Stimulated activated effector memory CD8-positive, alpha-beta T cell treated with anti-CD3 and anti-CD28 coated beads, Interleukin-12 subunit alpha, Interleukin-12 subunit beta, amount 100 ng/mL, for 72 hours (primary cell): ENCODE measurements around the gene WHAMM.
"Not testable (repeated sequence)": the region's sequence is repeated elsewhere in the genome, so short reads cannot be mapped to it uniquely, and the experiment has no call there.

Source experiments
- ATAC-seq: fragments of 150-1000 bp; cut with Tn5 transposase; 2 replicates; pipeline ENCODE4 v1.10.0; 2021
- DNase-seq, 2 donors: peaks; one replicate each; pipeline ENCODE4 v3.0.0; 2021 to 2022; ENCODE audit warnings: low spot score in 2 of 2
- H3K27ac Mint-ChIP-seq: one replicate; pipeline ENCODE4 v1.8.0; 2022; ENCODE audit warnings: mild to moderate bottlenecking, mixed read lengths
- H3K36me3 Mint-ChIP-seq: one replicate; pipeline ENCODE4 v1.8.0; 2022; ENCODE audit warnings: mild to moderate bottlenecking, mixed read lengths
- H3K4me1 Mint-ChIP-seq: one replicate; pipeline ENCODE4 v1.8.0; 2022; ENCODE audit warnings: mixed read lengths
- H3K4me3 Mint-ChIP-seq: one replicate; pipeline ENCODE4 v1.8.0; 2022; ENCODE audit warnings: mild to moderate bottlenecking, mixed read lengths
- H3K9me3 Mint-ChIP-seq: one replicate; pipeline ENCODE4 v1.8.0; 2022; ENCODE audit warnings: mixed read lengths

Gene WHAMM

DNA sequence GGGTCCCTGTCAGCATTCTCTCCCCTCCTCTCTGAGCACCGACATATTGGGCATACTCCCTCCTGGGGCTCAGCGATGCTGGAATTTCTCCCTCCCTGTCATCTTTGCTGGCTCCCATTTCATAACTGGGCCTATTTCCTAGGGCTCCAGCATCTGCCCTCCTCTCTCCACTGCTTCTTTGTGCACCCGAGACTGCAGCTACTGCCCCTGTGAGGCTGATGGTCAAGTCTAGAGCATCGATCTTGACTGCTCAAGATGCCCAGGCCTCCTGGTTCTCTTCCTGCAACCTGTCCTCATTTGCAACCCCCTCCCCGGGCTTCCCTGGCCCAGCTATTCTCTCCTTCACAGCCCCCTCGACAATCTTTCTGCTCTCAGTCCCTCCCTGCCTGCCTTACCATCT is 53.5 kb downstream of the WHAMM start:
- Mint-ChIP-seq H3K36me3 (no peaks in the 10 kb centered on the region), H3K9me3 (no peaks in the 10 kb centered on the region), H3K4me3 (no peak overlapping the region), H3K4me1 (no peaks in the 10 kb centered on the region), H3K27ac (no peak overlapping the region)
- peak in 1 of 2 donors; percentile 35 for DNase-seq
- ATAC-seq = no peak

DNA sequence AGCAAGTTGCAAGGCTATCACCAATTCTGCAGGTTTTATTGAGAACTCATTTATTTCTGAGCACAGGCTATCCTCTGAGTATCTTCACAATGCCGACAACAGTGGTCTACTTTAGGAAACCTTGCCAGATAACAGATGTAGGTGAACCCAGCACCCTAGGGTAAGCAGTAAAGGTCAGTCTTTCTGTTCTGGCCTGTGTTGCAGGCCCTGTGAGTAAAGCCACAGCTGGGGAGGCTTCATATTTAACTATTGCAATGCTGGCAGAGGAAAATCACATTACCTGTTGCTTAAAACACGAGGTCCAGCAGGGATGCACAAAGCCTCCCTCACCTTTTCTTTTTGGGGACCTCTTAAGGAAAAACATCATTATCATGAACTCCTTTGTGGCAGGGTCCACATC is 55.5 kb downstream of the WHAMM start:
- DNase-seq = peak in 1 of 2 donors; percentile 12
- Mint-ChIP-seq H3K4me3 (no peak overlapping the region), H3K27ac (no peak overlapping the region), H3K4me1 (no peaks in the 10 kb centered on the region), H3K9me3 (no peaks in the 10 kb centered on the region), H3K36me3 (no peaks in the 10 kb centered on the region)
- no peak for ATAC-seq

GRCh38 chr15:82865581-82865980 is 56.2 kb downstream of the WHAMM start:
- H3K36me3 Mint-ChIP-seq, H3K9me3 Mint-ChIP-seq, H3K4me1 Mint-ChIP-seq, H3K4me3 Mint-ChIP-seq, ATAC-seq, H3K27ac Mint-ChIP-seq: not testable (repeated sequence)
- peak in 1 of 2 donors; percentile 15 for DNase-seq

DNA sequence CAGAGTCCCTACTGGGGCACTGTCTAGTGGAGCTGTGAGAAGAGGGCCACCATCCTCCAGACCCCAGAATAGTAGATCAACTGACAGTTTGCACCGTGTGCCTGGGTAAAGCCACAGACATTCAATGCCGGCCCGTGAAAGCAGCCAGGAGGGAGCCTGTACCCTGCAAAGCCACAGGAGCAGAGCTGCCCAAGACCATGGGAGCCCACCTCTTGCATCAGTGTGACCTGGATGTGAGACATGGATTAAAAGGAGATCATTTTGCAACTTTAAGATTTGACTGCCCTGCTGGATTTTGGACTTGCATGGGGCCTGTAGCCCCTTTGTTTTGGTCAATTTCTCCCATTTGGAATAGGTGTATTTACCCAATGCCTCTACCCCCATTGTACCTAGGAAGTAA is 56.6 kb downstream of the WHAMM start:
- not testable (repeated sequence) for H3K27ac Mint-ChIP-seq, H3K9me3 Mint-ChIP-seq, H3K4me3 Mint-ChIP-seq, ATAC-seq, DNase-seq, H3K4me1 Mint-ChIP-seq, H3K36me3 Mint-ChIP-seq

GRCh38 chr15:82870727-82871320 is 61.4 kb downstream of the WHAMM start:
- no peaks in the 10 kb centered on the region for H3K4me1 Mint-ChIP-seq
- H3K4me3 Mint-ChIP-seq = no peak overlapping the region
- no peak for ATAC-seq
- H3K27ac Mint-ChIP-seq = no peak overlapping the region
- no peaks in the 10 kb centered on the region for H3K36me3 Mint-ChIP-seq
- no peak for DNase-seq
- H3K9me3 Mint-ChIP-seq = no peaks in the 10 kb centered on the region

DNA sequence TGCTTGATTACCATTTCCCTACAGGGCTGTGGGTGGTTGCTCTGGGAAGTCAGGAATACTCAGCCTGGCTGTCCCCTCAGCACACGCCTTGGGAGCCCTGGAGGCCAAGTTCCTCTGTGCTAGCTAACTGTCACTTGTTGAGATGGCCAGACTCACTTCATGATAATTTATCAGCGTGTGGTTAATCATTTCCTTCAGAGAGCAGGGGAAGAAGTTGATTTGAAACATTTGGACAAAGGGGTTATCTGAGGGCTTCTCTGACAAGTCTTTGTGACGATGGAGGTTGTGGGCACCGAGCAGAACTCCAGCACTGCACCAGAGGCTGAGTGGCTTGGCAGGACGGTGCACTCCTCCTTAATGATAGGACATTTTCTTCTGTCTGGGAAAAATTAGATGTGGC is 61.9 kb downstream of the WHAMM start:
- H3K27ac Mint-ChIP-seq = no peak overlapping the region
- H3K36me3 Mint-ChIP-seq = no peaks in the 10 kb centered on the region
- no peak overlapping the region for H3K4me3 Mint-ChIP-seq
- no peaks in the 10 kb centered on the region for H3K9me3 Mint-ChIP-seq
- ATAC-seq = no peak
- DNase-seq = no peak
- no peaks in the 10 kb centered on the region for H3K4me1 Mint-ChIP-seq

DNA sequence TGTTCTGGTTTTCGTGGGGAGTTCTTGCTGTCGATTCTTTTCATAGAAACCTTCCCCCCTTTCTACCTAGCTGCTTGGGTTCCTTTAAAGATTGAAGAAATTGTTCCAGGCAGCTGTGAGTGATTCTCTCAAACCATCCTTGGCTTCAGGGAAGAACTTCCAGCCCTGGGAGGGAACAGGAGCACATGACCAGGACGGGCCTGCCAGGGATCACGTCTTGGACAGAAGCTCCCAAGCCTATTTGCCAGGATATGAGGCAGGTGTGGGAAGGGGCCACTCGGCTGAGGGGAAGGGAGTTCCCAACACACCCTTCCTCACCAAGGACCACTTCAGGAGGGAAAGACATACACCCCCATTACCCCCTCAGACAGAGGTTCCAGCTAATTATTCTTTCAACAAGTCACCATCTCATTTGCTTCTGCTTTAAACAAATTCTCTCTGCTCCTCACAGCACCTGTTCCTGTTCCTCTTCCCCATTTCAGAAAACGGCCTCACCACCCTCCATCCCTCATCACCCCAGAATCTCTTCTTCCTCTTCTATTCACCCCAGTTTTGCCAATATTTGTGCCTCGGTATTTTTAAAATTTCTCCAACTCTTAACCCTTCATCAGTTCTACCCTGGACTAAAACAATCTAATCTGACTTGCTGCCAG is 62.5 kb downstream of the WHAMM start:
- H3K4me3 Mint-ChIP-seq = no peak overlapping the region
- no peaks in the 10 kb centered on the region for H3K4me1 Mint-ChIP-seq
- H3K36me3 Mint-ChIP-seq = no peaks in the 10 kb centered on the region
- no peak for DNase-seq
- no peak for ATAC-seq
- H3K27ac Mint-ChIP-seq = no peak overlapping the region
- no peaks in the 10 kb centered on the region for H3K9me3 Mint-ChIP-seq

DNA sequence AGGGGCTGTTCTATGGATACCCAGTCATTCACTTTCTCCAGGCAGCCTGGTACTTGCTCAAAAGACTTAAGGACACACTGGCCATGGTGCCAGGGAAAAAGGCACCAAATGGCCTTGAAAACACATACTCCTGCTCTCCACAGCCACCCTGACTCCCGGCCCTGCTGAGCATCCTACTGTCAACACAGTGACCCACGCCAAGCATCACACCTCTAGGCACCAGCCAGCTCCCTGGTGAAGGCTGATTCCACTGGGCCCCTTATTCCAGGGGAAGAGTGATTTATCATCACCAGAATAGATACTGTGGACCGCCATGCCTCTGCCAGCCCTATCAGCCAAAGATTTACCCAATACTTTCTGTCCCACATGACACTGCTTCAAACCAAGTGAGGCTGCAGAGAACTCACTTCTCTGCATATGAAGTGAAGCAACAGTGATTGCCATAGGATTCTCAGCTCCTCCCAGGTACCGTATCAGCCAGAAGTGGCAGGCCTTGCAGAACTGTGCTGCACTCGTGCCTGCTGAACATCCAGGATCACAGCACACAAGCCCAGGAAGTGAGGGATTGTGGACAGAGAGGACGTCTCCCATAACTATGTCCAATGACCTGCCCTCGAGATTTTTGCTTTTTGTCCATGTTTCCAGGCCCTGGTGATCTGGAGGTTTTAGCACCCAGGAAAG is 63.7 kb downstream of the WHAMM start:
- no peak for ATAC-seq

GRCh38 chr15:82874267-82874666 is 64.8 kb downstream of the WHAMM start:
- Mint-ChIP-seq H3K4me1 (no peaks in the 10 kb centered on the region), H3K36me3 (no peaks in the 10 kb centered on the region), H3K27ac (no peak overlapping the region), H3K9me3 (no peaks in the 10 kb centered on the region), H3K4me3 (no peak overlapping the region)
- no peak for ATAC-seq
- DNase-seq = no peak

More for the DNA sequence above, 63.7 kb downstream of the WHAMM start:
- no peaks in the 10 kb centered on the region for H3K36me3 Mint-ChIP-seq
- H3K4me3 Mint-ChIP-seq = no peak overlapping the region
- H3K9me3 Mint-ChIP-seq = no peaks in the 10 kb centered on the region
- H3K4me1 Mint-ChIP-seq = no peaks in the 10 kb centered on the region
- no peak for DNase-seq
- H3K27ac Mint-ChIP-seq = no peak overlapping the region

GRCh38 chr15:82874961-82875360 is 65.5 kb downstream of the WHAMM start:
- ATAC-seq = no peak
- H3K9me3 Mint-ChIP-seq = no peaks in the 10 kb centered on the region
- no peak overlapping the region for H3K4me3 Mint-ChIP-seq
- H3K27ac Mint-ChIP-seq = no peak overlapping the region
- no peaks in the 10 kb centered on the region for H3K4me1 Mint-ChIP-seq
- no peak for DNase-seq
- H3K36me3 Mint-ChIP-seq = no peaks in the 10 kb centered on the region

DNA sequence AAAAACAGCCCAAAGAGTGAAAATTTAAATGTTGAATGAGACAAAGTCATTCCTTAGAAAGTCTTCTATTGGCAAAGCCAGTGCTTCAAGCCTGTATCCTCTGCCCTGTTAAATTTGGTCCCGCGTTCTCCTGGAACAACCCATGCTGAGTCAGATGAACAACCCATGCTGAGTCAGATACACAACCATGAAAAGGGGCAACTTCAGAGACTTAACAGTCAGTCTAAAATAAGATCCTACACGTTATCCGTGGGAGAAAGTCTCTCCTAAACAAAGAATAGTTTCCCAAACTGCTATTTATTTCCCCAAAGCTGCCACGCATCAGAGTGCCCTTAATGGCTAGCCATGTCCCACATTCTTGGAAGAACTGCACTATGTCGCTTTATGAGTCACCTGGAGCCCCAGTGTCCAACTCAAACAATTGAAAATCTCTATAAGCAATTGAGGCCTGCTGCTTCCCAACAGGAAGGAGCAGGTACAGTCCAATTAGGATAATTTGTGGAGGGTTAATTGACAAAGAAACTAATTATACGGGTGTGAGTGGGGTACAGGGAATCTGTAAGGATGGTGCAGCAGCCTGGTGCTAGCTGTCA is 66.1 kb downstream of the WHAMM start:
- ATAC-seq = no peak
- Mint-ChIP-seq H3K9me3 (no peaks in the 10 kb centered on the region), H3K27ac (no peak overlapping the region), H3K4me3 (no peak overlapping the region), H3K4me1 (no peaks in the 10 kb centered on the region), H3K36me3 (no peaks in the 10 kb centered on the region)
- no peak for DNase-seq

GRCh38 chr15:82877825-82878224 is 68.4 kb downstream of the WHAMM start:
- Mint-ChIP-seq H3K9me3 (no peaks in the 10 kb centered on the region), H3K4me3 (no peak overlapping the region), H3K36me3 (no peaks in the 10 kb centered on the region), H3K4me1 (no peaks in the 10 kb centered on the region), H3K27ac (no peak overlapping the region)
- DNase-seq (no peak), ATAC-seq (no peak)

GRCh38 chr15:82878325-82878724 is 68.9 kb downstream of the WHAMM start:
- H3K27ac Mint-ChIP-seq = no peak overlapping the region
- no peak for DNase-seq
- no peaks in the 10 kb centered on the region for H3K9me3 Mint-ChIP-seq
- no peaks in the 10 kb centered on the region for H3K36me3 Mint-ChIP-seq
- no peak for ATAC-seq
- H3K4me3 Mint-ChIP-seq = no peak overlapping the region
- no peaks in the 10 kb centered on the region for H3K4me1 Mint-ChIP-seq

DNA sequence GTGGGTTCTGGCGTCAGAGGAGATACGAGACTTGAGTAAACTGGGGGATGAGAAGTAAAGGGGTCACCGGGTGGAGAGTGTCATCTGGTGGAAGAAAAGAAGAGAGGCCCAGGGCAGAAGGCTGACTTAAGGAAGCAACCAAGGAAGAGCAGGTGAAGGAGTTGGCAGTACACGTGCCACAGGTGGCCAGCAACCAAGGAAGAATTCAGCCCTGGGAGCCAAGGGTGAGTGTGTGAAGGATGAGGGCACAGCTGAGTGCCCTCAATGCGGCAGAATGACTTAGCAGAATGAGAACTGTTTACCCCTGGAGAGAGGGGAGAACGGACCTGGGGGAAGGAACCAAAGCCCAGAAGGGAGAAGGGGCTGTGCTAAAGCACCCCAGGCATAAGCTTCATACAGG is 71.3 kb downstream of the WHAMM start:
- H3K27ac Mint-ChIP-seq = no peak overlapping the region
- DNase-seq (no peak), ATAC-seq (no peak)
- no peaks in the 10 kb centered on the region for H3K36me3 Mint-ChIP-seq
- H3K4me1 Mint-ChIP-seq = no peaks in the 10 kb centered on the region
- no peaks in the 10 kb centered on the region for H3K9me3 Mint-ChIP-seq
- no peak overlapping the region for H3K4me3 Mint-ChIP-seq

GRCh38 chr15:82881747-82882146 is 72.3 kb downstream of the WHAMM start:
- no peak overlapping the region for H3K4me3 Mint-ChIP-seq
- H3K4me1 Mint-ChIP-seq = no peaks in the 10 kb centered on the region
- no peaks in the 10 kb centered on the region for H3K36me3 Mint-ChIP-seq
- DNase-seq (no peak), ATAC-seq (no peak)
- no peaks in the 10 kb centered on the region for H3K9me3 Mint-ChIP-seq
- no peak overlapping the region for H3K27ac Mint-ChIP-seq
